WERI-Rb-1 (cell line): ENCODE data around the gene SOAT2.
"Not testable (repeated sequence)": the region's sequence is repeated elsewhere in the genome, so short reads cannot be mapped to it uniquely, and the experiment has no call there.

Experiments used
- DNase-seq: peaks from one replicate; pipeline ENCODE4 v3.0.0-alpha.2; 2020
- H3K27ac ChIP-seq: fragments of 250-450 bp; sonication (Bioruptor Pico); 2 replicates; pipeline ENCODE4 v1.5.1; 2020; ENCODE audit warnings: mild to moderate bottlenecking, moderate library complexity
- H3K27me3 ChIP-seq: fragments of 250-450 bp; sonication (Bioruptor Pico); 2 replicates; pipeline ENCODE4 v1.5.1; 2021; ENCODE audit warnings: mild to moderate bottlenecking, low read depth, moderate library complexity; ENCODE audit not compliant: insufficient read depth, severe bottlenecking
- H3K36me3 ChIP-seq: fragments of 250-450 bp; sonication (Bioruptor Pico); 2 replicates; pipeline ENCODE4 v1.5.1; 2020; ENCODE audit warnings: mild to moderate bottlenecking, moderate library complexity
- H3K4me3 ChIP-seq: 2 replicates; pipeline ENCODE4 v1.5.1; 2011; ENCODE audit warnings: low read depth, mild to moderate bottlenecking, control low read depth, low read length
- H3K9me3 ChIP-seq: fragments of 250-450 bp; sonication (Bioruptor Pico); 2 replicates; pipeline ENCODE4 v1.5.1; 2021; ENCODE audit warnings: mild to moderate bottlenecking, moderate library complexity; ENCODE audit not compliant: severe bottlenecking
- TF ChIP-seq, protein P1 (sequence below): IDR thresholded peaks from 2 replicates; pipeline ENCODE4 v1.5.1; 2011; ENCODE audit warnings: low read depth, mild to moderate bottlenecking, control low read depth, inconsistent platforms, low read length

The SOAT2 gene

DNA sequence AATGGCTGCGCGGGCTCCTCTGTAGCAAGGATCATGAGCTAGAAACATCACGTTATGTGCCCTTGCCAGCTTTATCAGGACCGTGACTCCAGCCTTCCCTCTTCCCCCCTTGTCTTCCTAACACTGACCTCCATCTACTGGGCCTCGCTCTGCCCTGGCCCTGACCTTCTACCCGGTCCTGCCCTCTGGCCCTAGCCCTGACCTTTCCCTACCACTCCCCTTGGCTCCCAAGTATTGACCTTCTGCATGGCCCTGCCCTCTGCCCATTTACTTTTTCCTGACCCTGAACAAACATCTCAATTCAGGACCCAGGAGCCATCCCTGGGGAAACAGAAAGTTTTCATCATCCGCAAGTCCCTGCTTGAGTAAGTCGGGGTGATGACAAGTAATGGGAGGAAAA is 2.0 kb downstream of the SOAT2 start:
- TF ChIP-seq, protein P1, sequence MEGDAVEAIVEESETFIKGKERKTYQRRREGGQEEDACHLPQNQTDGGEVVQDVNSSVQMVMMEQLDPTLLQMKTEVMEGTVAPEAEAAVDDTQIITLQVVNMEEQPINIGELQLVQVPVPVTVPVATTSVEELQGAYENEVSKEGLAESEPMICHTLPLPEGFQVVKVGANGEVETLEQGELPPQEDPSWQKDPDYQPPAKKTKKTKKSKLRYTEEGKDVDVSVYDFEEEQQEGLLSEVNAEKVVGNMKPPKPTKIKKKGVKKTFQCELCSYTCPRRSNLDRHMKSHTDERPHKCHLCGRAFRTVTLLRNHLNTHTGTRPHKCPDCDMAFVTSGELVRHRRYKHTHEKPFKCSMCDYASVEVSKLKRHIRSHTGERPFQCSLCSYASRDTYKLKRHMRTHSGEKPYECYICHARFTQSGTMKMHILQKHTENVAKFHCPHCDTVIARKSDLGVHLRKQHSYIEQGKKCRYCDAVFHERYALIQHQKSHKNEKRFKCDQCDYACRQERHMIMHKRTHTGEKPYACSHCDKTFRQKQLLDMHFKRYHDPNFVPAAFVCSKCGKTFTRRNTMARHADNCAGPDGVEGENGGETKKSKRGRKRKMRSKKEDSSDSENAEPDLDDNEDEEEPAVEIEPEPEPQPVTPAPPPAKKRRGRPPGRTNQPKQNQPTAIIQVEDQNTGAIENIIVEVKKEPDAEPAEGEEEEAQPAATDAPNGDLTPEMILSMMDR, result no peak
- no peak overlapping the region for H3K27ac ChIP-seq
- H3K27me3 ChIP-seq, result no peaks in the 10 kb centered on the region
- no peaks in the 10 kb centered on the region for H3K36me3 ChIP-seq
- DNase-seq, result no peak
- no peak overlapping the region for H3K4me3 ChIP-seq
- H3K9me3 ChIP-seq, result no peaks in the 10 kb centered on the region

DNA sequence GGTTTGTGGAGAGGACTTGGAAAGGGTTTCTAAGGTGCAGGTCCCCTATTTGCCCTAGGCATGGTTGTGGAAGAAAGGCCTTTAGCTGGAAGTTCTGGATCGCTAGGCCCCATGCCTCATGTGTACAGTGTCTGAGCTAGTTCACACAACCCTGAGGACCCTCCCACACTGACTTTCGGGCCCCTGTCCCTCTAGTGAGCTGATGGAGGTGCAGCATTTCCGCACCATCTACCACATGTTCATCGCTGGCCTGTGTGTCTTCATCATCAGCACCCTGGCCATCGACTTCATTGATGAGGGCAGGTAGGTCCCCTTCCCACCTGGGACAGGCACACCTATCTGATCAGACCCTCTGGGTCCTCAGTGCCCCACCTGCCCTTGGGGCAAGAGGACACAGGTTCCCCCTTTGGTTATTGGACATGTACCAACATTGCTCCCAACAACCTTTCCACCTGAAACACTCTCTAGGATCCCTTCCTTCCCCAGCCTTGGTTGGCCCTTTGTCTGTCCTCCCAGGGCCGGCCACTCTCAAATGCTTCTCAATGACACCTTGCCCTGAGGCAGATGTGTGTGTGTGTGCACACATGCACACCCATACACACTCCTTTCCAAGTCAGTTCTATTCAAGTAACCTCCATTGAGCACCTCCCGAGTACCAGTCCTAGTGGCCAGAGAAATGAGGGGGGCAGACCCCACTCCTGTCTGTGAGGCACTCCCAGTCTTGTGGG is 2.6 kb downstream of the SOAT2 start:
- H3K36me3 ChIP-seq, result no peaks in the 10 kb centered on the region
- H3K4me3 ChIP-seq, result no peak overlapping the region
- H3K27me3 ChIP-seq, result no peaks in the 10 kb centered on the region
- no peak for DNase-seq
- TF ChIP-seq, protein P1, result no peak
- no peaks in the 10 kb centered on the region for H3K9me3 ChIP-seq
- no peak overlapping the region for H3K27ac ChIP-seq

DNA sequence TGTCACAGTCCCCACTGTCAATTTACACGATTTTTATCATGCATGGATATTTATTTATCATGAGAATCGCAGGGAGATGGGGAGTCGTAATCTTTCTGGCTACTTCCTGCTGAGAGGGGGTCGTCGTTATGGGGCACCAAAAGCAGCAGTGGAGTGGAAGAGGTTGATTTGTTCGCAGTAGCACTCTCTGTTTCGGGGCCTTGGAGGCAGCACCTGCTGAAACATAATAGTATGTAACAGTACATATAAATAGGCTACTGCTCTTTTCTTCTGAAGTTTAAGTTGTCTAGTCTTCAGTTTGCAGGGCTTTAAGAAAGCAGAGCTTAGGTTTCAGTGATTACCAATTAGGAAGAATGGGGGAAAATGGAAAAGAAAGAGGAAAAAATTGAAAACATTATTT is 3.8 kb downstream of the SOAT2 start:
- TF ChIP-seq, protein P1, result no peak
- no peak for DNase-seq
- H3K27me3 ChIP-seq, result no peaks in the 10 kb centered on the region
- no peak overlapping the region for H3K4me3 ChIP-seq
- no peak overlapping the region for H3K27ac ChIP-seq
- no peaks in the 10 kb centered on the region for H3K36me3 ChIP-seq
- H3K9me3 ChIP-seq, result no peaks in the 10 kb centered on the region

DNA sequence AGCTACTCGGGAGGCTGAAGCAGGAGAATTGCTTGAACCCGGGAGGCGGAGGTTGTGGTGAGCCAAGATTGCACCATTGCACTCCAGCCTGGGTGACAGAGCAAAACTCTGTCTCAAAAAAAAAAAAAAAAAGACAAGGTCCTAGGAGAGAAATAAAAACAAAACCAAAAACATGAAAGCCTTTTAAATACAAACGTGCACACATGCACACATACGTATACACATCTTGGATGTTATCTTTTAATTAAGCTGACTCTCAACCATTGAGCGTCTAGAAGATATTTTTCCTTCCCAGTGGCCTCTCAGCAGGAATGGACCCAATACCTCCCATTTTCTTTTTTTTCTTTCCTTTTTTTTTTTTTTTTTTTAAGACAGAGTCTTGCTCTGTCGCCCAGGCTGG is 9.1 kb downstream of the SOAT2 start:
- not testable (repeated sequence) for H3K27ac ChIP-seq, DNase-seq, H3K4me3 ChIP-seq, H3K27me3 ChIP-seq, H3K9me3 ChIP-seq, H3K36me3 ChIP-seq

DNA sequence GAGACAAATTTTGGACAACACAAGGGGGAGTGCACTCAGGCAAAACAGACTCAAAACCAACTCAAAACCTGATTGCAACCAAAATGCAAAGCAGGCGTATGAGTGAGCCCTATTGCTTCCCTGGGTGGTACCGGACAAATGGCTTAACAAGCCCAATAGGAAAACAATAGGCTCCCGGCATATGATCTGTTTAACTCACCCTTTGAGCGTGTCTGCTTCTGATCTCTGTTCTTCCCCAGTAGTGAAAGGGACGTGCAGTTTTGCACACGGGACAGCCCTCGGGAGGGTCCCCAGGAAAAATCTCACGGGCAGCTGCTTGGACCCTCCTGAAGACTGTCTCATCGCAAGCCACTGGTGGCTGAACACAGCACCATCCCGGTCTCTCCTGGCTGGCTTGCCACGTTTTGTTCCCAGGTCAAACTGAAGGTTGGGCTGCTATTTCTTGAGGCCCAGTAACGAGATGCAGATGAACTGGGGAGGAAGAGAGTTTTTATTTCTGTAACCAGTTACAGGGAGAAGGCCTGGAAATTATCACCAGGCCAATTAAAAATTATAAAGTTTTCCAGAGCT is 9.9 kb downstream of the SOAT2 start:
- no peak for DNase-seq
- H3K27ac ChIP-seq, result no peak overlapping the region
- TF ChIP-seq, protein P1, result no peak
- no peaks in the 10 kb centered on the region for H3K27me3 ChIP-seq
- no peak overlapping the region for H3K4me3 ChIP-seq
- no peaks in the 10 kb centered on the region for H3K36me3 ChIP-seq
- H3K9me3 ChIP-seq, result no peaks in the 10 kb centered on the region

DNA sequence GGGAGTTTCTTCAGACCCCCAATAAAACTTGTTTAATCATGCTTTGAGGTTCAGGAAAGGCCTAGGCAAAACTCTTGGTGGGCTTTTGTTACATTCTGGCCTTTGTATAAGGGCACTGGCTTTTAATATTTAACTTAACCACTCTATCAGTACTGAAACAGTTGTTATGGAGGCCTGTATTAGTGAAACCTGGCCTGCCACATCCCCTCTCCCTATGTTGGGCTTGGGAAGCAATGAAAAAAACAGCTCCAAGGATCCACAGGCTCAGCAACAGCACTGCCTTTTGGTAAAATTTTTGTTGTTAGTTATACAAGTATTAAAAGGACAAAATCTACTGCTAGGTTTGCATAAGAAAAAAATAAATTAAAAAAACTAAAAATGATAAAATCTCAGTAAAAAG is 10.7 kb downstream of the SOAT2 start:
- no peak overlapping the region for H3K4me3 ChIP-seq
- no peaks in the 10 kb centered on the region for H3K36me3 ChIP-seq
- no peaks in the 10 kb centered on the region for H3K9me3 ChIP-seq
- H3K27me3 ChIP-seq, result no peaks in the 10 kb centered on the region
- H3K27ac ChIP-seq, result peak overlapping the region; percentile 62
- no peak for DNase-seq
- TF ChIP-seq, protein P1, result no peak
